HG02623 (cell line): ENCODE data around the gene MS4A4E.
A peak's percentile ranks its signal among the peaks of the same experiment; 100 is the strongest.
"Not testable (repeated sequence)": the region's sequence is repeated elsewhere in the genome, so short reads cannot be mapped to it uniquely, and the experiment has no call there.

ENCODE experiments used
- ATAC-seq: cut with Tn5 transposase; IDR thresholded peaks from one replicate; pipeline ENCODE4 v1.9.1; 2021; ENCODE audit warnings: moderate library complexity; ENCODE audit not compliant: unreplicated experiment

The MS4A4E gene

DNA sequence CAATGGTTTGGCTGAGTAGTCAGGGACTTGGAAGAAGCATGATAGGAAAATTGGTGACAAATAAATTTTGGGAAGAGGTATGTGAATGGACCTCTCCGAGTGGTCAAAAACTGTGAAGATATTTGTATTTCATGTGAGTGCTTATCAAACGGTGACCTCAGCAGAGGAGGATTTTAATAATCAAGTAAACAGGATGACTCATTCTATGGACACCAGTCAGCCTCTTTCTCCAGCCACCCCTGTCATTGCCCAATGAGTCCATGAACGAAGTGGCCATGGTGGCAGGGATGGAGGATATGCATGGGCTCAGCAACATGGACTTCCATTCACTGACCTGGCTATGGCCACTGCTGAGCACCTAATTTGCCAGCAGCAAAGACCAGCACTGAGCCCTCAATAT lies 21.2 kb downstream of the MS4A4E start:
- no peak for ATAC-seq

DNA sequence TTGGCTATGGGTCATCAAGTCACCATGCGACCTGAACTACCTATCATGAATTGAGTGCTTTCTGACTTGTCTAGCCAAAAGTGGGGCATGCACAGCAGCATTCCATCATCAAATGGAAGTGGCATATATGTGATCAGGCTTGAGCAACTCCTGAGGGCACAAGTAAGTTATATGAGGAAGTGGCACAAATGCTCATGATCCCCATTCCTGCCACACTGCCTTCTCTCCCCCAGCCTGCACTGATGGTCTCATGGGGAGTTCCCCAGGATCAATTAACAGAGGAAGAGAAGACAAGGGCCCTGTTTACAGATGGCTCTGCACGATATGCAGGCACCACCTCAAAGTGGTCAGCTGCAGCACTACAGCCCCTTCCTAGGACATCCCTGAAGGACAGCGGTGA lies 21.8 kb downstream of the MS4A4E start:
- no peak for ATAC-seq

DNA sequence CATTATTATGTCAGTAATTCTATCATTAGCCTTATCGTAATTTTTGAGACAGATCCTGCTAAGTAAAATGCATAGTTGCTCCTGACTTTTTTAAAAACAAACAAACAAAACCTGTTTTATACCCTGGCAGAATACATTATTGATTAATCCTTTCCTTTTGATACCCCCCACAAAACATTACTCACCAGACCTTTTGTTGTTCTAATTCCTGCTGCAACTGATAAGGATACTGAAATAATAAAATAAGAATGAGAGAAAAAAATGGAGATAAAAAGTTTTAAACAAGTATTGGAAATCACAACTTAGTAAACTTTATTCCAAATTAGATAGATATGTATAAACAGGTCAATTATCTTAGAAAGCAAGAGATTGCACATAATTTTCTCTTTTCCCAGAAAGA lies 28.6 kb downstream of the MS4A4E start:
- no peak for ATAC-seq

DNA sequence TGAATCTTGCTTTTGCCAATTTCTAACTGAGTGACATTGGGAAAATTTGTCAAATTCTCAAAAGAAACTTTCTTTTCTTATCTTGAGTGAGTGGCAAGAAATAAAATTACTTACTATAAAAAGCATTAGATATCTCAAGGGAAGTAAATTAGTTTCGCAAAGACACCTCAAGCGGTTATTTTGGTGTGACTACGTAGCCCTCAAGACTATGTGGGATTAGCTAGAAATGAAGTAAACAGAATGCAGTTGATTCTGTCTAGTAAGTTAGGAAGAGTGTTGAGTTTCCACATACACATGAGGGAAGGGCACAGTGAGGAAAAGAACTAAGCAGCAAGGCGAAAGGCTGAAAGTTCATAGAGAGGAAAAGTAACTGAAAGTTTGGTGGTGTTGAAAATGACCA lies 31.7 kb downstream of the MS4A4E start:
- ATAC-seq: no peak

DNA sequence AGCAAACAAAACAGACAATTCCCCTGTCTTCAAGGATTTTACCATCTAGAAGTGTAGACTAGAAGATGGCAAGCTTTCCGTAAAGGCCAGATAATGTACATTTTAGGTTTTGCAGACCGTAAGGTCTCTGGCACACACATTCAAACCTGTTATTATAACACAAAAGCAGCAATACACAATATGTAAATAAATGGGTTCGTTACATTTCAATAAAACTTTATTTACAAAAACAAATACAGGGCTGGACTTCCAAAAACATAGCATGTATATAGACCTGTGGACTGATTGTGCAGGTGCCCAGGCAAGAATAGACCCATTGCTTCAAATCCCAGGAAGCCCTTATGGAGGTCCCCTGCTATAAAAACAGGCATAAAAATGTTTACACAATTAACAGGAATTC lies 33.0 kb downstream of the MS4A4E start:
- no peak for ATAC-seq

DNA sequence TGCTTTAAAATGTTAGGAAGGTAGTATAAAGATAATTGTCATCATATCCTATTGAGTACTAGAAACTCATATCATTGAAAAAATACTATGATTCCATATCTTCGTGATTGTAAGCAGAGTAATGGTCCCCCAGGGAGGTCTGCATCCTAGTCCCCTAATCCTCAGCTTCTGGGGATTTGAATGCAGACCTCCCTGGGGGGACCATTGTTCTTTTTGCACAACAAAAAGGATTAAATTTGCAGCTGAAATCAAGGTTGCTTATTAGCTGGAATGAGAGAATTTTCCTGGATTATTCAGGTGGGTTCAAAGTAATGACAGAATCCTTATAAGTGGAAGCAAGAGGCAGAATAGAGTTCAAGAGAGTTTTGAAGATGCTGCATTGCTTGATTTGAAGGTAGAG lies 34.0 kb downstream of the MS4A4E start:
- no peak for ATAC-seq

DNA sequence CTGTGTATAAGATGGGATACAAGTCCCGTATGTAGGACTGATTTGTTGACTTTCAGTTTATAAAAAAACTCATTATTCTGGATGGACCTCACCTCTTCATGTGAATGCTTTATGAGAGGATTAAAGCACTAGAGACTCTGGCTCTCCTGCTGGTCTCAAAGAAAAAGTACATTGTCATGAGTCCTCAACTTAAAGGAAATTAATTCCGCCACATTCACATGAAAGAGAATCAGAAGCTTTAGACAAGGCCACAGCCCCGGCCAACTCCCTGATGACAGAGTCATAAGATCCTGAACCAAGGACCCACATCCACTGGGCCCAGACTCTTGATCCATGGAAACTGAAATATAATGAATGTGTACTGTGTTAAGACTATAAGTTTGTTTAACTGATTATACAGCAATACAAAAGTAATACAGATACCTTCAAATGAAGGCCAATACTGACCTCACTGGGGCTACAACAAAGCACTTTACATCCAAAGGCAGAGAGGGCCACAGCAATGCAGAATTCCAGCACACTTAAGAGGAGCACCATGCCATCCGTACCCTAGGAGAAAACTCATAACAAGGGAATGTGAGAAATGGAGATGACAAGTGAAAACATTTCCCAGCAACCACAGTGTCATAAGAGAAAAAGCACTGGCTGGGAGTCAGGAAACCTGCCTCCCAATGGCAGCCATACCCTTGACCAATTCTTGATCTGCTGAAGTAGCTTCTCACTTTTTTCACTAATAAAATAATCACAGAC lies 34.6 kb downstream of the MS4A4E start:
- ATAC-seq: no peak

DNA sequence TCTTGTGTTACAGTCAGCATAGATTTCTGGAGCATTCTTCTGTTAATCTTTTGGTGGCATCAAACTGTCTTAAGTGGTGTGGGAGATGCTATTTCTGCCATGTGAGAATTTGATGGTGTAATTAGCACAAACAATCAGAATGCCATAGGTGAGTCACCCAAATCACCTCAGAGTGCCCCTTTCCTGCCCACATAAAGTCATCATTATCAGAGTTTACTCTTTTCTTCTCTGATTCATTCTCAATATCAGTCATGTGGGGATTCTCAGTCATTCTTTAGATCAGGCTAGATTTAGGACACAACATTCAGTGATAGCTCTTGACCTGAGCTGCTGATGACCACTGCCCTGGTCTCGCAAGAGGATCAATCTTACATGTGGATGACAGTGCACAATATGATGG lies 36.3 kb downstream of the MS4A4E start:
- no peak for ATAC-seq

DNA sequence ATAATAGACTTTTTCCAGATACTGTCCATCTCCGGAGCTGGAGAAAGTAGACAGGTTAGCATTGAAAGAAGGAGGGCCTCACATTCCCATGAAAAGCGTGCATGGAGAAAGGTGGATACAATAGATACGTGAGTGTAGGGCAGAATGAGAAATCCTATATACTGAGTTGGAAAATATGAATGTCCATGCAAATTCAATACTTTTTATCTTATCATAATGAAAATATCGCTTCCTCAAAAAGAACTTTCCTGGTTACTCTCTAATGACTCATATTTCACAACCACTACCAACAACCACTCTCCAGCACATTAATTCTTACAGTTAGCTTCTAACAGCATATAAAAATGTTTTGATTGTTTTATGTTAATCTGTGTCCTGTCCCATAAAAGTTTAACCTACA lies 38.0 kb downstream of the MS4A4E start:
- ATAC-seq: no peak

DNA sequence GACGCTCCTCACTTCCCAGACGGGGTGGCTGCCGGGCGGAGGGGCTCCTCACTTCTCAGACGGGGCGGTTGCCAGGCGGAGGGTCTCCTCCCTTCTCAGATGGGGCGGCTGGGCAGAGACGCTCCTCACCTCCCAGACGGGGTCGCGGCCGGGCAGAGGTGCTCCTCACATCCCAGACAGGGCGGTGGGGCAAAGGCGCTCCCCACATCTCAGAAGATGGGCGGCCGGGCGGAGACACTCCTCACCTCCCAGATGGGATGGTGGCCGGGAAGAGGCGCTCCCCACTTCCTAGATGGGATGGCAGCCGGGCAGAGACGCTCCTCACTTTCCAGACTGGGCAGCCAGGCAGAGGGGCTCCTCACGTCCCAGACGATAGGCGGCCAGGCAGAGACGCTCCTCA lies 41.6 kb downstream of the MS4A4E start:
- ATAC-seq: not testable (repeated sequence)

DNA sequence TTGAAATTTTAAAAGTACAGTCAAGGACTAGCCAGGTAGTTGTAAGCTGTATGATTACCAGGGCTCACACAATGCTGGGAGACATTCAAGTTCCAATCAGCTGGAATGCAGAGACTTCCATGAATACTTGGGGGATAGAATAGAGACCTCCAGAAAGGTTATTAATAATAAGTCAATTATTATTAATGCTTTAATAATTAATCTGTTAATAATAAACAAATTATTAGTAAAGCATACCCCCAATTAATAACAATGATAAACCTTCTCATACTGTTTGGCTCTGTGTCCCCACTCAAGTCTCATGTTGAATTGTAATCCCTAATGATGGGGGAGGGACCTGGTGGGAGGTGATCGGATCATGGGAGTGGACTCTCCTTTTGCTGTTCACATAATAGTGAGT lies 45.5 kb downstream of the MS4A4E start:
- no peak for ATAC-seq

DNA sequence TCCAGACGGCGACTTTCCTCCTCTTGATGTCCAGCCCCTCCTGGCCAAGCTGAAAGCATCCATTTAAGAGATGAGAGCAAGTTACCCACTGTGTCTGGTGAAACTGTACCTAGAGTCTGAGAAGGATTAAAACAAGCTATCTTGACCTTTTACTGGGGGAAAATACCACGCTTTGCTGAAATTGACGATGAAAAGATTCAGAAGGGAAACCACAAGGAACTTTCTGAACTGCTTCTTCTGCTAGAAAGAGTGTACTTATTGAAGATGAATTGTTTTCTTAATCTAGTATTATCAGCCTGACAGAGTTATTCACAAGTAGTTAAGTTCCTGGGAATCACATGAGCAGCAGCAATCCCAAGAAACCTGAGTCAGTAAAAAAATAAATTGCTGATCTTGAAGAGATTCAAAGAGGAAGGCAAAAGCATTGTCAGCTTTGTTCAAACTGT lies 47.0 kb downstream of the MS4A4E start:
- no peak for ATAC-seq

DNA sequence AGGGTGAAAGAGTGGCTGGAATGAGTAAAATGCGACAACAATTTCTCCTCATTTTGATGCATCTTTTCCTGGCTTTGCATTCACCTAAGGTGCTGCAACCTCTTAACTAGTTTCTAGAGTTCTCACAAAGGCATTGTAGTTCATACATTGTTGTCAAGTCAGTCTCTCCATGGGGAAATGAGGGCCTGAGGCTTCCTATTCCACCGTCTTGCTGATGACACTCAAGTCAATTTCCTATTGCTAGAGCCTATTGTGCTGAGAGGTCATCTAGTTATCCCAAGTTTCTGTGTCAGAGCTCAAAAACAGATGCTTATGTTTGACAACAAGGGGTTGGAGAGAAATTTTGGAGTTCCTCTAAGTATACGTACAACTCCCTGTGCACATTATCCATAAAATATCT lies 48.4 kb downstream of the MS4A4E start:
- ATAC-seq: no peak

DNA sequence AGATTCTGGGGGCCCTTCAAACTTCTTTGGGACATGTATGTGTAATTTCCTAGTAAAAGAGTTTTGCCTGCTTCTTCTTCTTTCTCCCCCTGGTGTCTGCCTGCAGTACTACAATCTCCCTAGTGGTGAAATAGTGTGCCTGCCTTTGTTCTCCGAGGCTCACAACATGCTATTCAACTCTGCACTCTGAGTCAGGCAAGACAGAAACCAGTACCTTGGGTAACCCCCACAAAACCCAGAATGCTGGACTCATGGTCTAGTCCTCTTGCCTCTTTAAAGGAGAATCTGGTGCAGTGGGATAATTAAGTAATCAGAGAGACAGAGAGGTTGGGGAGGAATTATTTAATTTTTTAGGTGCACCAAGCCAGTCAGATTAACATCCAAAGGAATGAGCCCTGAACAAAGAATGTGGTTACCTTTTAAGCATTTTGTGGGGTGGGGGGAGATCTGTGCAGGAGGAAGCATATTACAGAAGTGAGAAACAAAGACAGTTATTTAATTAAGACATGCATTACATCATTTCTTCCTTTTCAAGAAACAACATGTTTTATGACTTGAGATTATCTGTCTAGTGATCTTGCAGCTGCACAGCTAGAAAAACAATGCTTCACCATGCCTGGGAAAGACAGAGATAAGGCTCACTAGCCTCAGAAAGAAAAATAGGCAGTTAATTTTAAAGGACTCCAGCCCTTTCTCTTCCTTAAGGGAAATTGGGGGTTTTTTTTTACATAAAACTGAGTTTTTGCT lies 49.1 kb downstream of the MS4A4E start:
- ATAC-seq: peak; percentile 96

DNA sequence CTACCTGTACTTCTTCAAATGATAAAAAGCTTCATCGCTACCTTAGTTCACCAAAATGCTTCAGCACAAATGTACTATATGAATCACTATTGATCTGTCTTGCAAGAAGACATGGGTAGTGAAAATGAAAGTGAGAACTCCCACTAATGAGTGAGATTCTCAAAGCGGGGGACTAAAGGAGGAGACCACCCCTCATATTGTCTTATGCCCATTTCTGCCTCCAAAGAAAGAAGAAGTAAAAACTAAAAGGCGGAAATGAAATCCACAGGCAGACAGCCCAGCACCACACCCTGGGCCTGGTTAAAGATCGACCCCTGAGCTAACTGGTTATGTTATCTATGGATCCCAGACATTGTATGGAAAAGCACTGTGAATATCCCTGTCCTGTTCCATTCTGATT lies 50.4 kb downstream of the MS4A4E start:
- ATAC-seq: not testable (repeated sequence)

DNA sequence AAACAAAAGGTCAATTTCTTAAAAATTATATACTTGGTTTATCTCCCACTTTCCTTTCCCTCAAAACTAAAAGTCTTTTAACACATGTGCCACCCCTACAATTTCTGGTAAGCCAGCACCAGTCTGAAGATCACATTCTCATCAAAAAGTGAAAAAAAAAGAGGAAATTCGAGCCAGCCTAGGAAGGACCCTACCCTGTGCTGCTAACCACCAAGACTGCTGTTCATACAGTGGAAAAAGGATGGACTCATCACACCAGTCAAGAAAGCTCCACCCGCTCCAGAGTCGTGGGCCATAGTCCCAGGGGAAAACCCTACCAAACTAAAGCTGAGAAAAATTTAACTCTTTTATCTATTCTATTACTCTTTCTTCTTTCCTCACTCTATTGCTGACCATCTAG lies 54.5 kb downstream of the MS4A4E start:
- ATAC-seq: not testable (repeated sequence)

DNA sequence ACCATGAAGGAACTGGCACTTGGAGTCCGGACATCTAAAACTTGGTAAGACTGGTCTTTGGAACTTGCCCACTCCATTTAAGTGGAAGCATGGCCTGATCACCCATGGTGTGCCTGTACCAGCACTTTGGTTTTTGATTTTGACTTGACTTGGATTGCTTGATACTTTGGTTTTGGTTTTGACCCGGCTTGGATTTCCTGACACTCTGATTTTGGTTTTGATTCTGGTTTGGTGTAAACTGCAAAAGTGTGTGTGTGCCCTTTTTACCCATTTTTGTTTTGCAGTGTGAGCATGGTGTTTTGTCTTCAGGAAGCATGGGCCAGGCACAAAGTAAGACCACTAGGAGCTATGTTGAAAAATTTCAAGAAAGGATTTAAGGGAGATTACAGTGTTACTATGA lies 56.8 kb downstream of the MS4A4E start:
- ATAC-seq: not testable (repeated sequence)

DNA sequence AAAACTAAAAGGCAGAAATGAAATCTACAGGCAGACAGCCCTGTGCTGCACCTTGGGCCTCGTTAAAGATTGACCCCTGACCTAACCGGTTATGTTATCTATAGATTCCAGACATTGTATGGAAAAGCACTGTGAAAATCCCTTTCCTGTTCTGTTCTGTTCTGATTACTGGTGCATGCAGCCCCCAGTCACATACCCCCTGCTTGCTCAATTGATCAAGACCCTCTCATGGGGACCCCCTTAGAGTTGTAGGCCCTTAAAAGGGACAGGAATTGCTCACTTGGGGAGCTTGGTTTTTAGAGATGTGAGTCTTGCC lies 57.5 kb downstream of the MS4A4E start:
- not testable (repeated sequence) for ATAC-seq

DNA sequence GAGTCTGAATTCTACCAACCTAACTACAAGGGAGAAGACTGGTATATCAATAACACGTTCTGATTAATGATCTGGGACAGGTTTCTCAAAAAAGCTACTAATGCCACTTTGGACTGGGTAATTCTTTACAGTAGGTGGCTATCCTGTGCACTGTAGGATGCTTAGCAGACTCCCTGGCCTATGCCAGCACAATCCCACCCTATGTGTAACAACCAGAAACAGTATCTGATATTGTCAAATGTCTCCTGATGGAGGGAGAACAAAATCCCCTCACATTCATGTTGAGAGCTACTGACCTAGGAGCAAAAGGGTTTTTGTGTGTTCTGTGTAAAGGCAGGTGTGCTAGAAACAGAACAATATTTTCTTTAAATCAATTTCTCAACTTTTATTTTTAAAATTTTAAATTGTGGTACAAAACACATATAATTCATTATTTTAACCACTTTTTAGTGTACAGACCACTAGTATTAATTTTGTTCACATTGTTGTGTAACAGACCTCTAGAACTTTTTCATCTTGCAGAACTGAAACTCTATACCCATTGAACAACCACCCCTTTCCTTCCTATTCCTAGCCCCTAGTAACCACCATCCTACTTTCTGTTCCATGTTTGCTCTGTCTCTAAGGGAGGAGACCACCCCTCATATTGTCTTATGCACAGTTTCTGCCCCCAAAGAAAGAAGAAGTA lies 58.0 kb downstream of the MS4A4E start:
- ATAC-seq: peak; percentile 53

DNA sequence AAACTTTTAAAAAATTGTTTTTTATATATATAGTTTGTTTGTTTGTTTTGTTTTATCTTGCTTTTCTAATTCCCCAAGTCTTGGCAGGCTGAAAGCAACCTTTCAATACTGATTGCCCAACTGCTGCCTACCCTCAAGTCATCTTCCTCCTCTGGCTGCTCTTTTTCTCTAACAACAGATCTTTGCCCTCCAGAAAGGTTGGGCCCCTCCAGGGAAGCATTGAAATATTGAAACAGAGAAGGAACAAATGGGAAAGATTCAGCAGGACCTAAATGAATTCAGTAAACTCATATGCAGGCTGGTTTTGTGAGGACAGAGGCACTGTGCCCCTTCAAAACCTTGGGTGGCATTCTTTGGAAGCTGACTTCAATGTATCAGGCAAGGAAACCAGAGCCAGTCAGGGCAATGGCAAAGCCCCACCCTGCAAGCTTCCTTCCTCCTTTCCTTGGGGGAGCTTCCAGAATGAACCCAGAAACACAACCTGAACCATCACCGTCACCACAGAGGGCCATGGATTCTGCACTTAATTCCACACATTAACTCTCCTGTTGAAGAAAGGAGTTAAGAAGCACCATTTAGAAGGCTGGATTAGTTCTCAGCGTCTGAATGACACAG lies 59.2 kb downstream of the MS4A4E start:
- no peak for ATAC-seq

DNA sequence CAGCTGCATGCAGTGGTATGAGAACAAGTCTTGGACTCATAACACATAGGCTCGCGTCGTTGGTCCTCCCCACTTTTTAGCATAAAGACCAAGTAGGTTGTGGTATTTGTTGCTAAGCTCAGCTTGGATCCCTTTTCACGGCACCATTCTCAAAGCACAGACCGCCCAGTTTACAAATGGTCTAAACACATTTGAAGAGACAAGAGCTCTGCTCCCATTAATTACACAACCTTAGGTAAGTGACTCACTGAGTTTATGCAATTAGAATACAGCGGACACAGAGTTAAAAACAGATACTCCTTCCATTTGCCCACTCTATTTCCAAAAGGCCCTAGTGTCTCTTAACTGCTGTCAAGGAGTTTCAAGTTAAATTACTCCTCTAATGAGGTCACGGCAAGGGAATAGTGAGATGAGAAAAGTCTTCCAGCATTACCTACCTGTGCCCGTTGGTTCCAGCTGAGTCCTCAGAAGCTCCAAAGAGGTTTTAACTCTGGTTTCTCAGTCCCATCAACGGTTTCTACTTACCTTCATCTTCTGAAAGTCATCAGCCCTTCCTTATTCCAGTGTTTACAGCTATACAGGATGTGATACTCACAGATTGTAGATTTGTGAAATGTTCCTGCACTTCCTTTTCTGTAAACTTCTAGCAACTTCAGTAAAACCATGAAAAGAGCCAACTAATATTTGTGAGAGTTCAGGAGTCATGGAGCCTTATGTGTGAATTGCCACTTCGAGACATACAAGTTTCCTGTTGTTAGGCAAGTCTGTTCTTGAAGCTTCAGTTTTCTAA lies 60.2 kb downstream of the MS4A4E start, which contains the start of gene MS4A6A:
Gene MS4A6A, minus strand, starts transcription at position 543 of the 790 bp plus-strand sequence. CDS start 1,356 bp downstream, outside the sequence.
- ATAC-seq: no peak
